OCI-LY1 (cell line): Measurements from ENCODE around the gene TTC21A.

ENCODE experiments used
- CTCF ChIP-seq: fragments of 200-600 bp; sonication (generic), shearing (Covaris generic); IDR thresholded peaks from 2 replicates; pipeline ENCODE4 v1.5.1; 2017; ENCODE audit warnings: mild to moderate bottlenecking, antibody characterized with exemption, low read length, moderate library complexity, mixed read lengths
- EZH2 ChIP-seq: fragments of 200-600 bp; sonication (generic), shearing (Covaris generic); IDR thresholded peaks from 2 replicates; pipeline ENCODE4 v1.8.0; 2017; ENCODE audit warnings: borderline replicate concordance, mixed run types, mild to moderate bottlenecking, antibody characterized with exemption, low read length, moderate library complexity, mixed read lengths

- TF ChIP-seq CTCF (peak; percentile 22; the same call in 1 of the 2 replicates), EZH2 (no peak)
These were observed 21.3 kb upstream of the TTC21A start for GRCh38 chr3:39086144-39086543.
